ENCODE results near the gene B9D1. TPM values are rescaled to one million over a fixed set of nuclear protein-coding genes. Genes with fewer than 3 reads are reported as not detected.

The B9D1 gene
- total RNA-seq, 2 donors from 2014 or later = 18.7 to 24.6 TPM

DNA sequence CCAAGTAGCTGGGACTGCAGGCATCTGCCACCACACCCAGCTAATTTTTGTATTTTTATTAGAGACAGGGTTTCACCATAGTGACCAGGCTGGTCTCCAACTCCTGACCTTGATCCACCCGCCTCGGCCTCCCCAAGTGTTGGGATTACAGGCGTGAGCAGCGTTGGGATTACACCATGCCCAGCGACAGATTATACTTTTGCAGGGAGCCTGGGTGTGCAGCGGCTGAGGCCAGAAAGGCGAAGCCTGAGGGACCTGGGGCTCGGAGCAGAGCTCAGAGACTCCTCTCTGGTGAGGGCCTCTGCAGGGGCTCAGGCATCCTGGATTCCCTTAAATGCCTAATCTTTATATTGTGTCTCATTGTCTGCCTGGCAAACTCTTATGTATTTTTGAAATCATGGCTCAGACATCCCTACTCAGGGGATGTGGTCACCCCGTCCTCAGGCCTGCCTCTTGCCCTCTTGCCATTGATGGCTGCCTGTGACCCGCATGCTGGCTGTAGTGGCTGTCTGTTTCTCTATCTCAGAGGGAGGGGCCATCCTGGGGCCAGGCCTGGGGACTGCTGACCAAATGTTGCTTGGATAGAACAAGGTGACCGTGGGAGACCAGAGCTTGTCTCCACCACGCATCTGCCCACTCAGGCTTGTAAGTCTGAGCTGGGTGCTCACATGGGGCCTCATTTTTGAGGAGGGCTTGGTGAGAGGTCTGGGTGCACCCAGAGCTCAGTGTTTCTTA is 42.6 kb downstream of the B9D1 start:
- Histone ChIP-seq H3K27ac (no peak overlapping the region), H3K4me1 (peaks cover 0 to 35% of the 10 kb centered on the region in 2 donors), H3K4me3 (no peak overlapping the region), H3K9me3 (no peaks in the 10 kb centered on the region), H3K27me3 (no peaks in the 10 kb centered on the region), H3K36me3 (peaks cover 6% of the 10 kb centered on the region)
- no peak for TF ChIP-seq CTCF (IDR thresholded peaks at IDR 0.05)
- no peak for DNase-seq (ENCODE audit: low spot score)

DNA sequence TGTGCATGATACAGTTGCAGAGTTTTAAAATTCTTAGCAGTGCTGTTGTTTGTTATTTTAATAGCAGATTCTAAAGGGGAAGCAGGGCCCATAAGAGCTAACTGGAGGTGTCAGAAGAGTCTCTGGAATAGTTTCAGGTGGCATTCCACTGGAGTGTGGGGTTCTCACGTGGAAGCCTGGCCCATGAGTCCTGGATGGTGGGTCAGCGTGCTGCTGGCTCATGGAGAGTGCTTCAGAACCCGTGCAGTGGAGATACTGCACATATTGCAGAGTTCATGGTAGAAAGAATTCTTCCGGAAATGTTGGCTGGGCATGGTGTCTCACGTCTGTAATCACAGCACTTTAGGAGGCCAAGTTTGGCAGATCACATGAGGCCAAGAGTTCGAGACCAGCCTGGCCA is 43.9 kb downstream of the B9D1 start:
- no peak for DNase-seq (ENCODE audit: low spot score)
- no peak for TF ChIP-seq CTCF (IDR thresholded peaks at IDR 0.05)
- Histone ChIP-seq H3K4me1 (peaks cover 0 to 43% of the 10 kb centered on the region in 2 donors), H3K27me3 (no peaks in the 10 kb centered on the region), H3K4me3 (no peak overlapping the region), H3K9me3 (no peaks in the 10 kb centered on the region), H3K27ac (peak overlapping the region; percentile 61 to 79), H3K36me3 (peaks cover 17% of the 10 kb centered on the region)

GRCh38 chr17:19317359-19318095 is 45.0 kb downstream of the B9D1 start:
- TF ChIP-seq CTCF (IDR thresholded peaks at IDR 0.05) = peak in 1 of 2 donors; percentile 62
- H3K27me3 ChIP-seq = no peaks in the 10 kb centered on the region
- peak; percentile 88 for DNase-seq (ENCODE audit: low spot score)
- no peak overlapping the region for H3K4me3 ChIP-seq
- peaks cover 28% of the 10 kb centered on the region for H3K36me3 ChIP-seq
- H3K27ac ChIP-seq = peak overlapping the region; percentile 61 to 79
- H3K4me1 ChIP-seq = peaks cover 0 to 54% of the 10 kb centered on the region in 2 donors
- no peaks in the 10 kb centered on the region for H3K9me3 ChIP-seq

DNA sequence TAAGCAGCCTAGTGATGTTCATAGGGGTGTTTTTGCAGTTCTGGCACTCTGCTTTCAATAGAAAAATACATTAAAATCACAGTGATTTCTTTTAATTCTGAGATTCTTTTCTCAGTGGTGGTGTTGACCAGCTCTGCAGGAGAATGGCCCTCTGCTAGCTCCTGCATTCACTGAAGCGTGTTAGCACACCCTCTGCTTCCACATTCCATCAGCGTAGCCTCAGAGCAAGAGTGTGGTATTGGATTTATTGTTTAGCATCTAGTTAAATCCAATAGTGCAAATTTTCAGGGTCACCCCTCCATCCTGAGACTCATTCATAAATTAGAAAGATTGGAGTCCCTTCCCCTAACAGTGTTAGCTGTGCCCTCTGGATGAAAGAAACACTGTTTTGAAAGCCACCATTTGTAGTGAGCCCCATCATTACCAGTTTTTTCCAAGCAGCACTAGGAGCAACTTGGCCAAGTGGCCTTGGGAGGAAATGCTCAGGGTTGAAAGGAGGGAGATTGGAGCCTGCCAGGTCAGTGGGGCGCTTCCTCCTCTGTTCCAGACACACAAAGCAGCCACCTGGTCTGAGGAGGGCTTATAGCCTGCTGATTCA is 45.7 kb downstream of the B9D1 start:
- Histone ChIP-seq H3K4me1 (peaks cover 0 to 55% of the 10 kb centered on the region in 2 donors), H3K27me3 (no peaks in the 10 kb centered on the region), H3K4me3 (no peak overlapping the region), H3K27ac (peak overlapping the region; percentile 42 to 79), H3K9me3 (no peaks in the 10 kb centered on the region), H3K36me3 (peaks cover 35% of the 10 kb centered on the region)
- no peak for TF ChIP-seq CTCF (IDR thresholded peaks at IDR 0.05)
- DNase-seq (ENCODE audit: low spot score) = no peak

GRCh38 chr17:19315104-19315503 is 47.4 kb downstream of the B9D1 start:
- Histone ChIP-seq H3K4me3 (no peak overlapping the region), H3K36me3 (peaks cover 50% of the 10 kb centered on the region), H3K27me3 (no peaks in the 10 kb centered on the region), H3K9me3 (no peaks in the 10 kb centered on the region), H3K27ac (no peak overlapping the region), H3K4me1 (peaks cover 0 to 54% of the 10 kb centered on the region in 2 donors)
- no peak for TF ChIP-seq CTCF (IDR thresholded peaks at IDR 0.05)
- no peak for DNase-seq (ENCODE audit: low spot score)
